GM13977 (cell line): ENCODE measurements around the gene PKNOX2.

Experiments
- DNase-seq: peaks from one replicate; pipeline ENCODE4 v3.0.0; 2012; ENCODE audit warnings: low spot score
- CTCF ChIP-seq: IDR thresholded peaks from 2 replicates; pipeline ENCODE4 v1.5.1; 2012; ENCODE audit warnings: mild to moderate bottlenecking, control low read depth; ENCODE audit not compliant: insufficient read depth; ENCODE audit errors: extremely low read depth, missing control alignments
- in situ Hi-C: fragments of 300-500 bp; cut with MboI; formaldehyde crosslinking; loops from one replicate; pipeline ENCODE4 v1.12.0; 2022; ENCODE audit warnings: low sequenced_read_pairs, low pct_unique_long_range_greater_than_20kb, mixed read lengths, inconsistent platforms; ENCODE audit not compliant: unreplicated experiment

PKNOX2 gene

GRCh38 chr11:125380756-125381445, 216.3 kb downstream of the PKNOX2 start:
- in situ Hi-C loops = no loop called here
- no peak for DNase-seq
- no peak for TF ChIP-seq CTCF

- in situ Hi-C loops = no loop called here
- no peak for TF ChIP-seq CTCF
- no peak for DNase-seq
Observed at GRCh38 chr11:125381499-125382044, 217.0 kb downstream of the PKNOX2 start.

- TF ChIP-seq CTCF = no peak
- in situ Hi-C loops = no loop called here
- no peak for DNase-seq
Observed at GRCh38 chr11:125382314-125382791, 217.8 kb downstream of the PKNOX2 start.

GRCh38 chr11:125382822-125383221, 218.3 kb downstream of the PKNOX2 start:
- no peak for DNase-seq
- in situ Hi-C loops = no loop called here
- TF ChIP-seq CTCF = no peak

- in situ Hi-C loops = no loop called here
- TF ChIP-seq CTCF = no peak
- DNase-seq = no peak
Observed at GRCh38 chr11:125384825-125385224, 220.3 kb downstream of the PKNOX2 start.

GRCh38 chr11:125387901-125388300, 223.3 kb downstream of the PKNOX2 start:
- in situ Hi-C loops = no loop called here
- no peak for TF ChIP-seq CTCF
- DNase-seq = no peak
